A673 (cell line): ENCODE measurements around the gene MAMSTR. TPM values are rescaled to one million over a fixed set of nuclear protein-coding genes. Genes with fewer than 3 reads are reported as not detected.
A peak's percentile ranks its signal among the peaks of the same experiment; 100 is the strongest.

Source experiments
- BruUV-seq: library from RNA; stranded (reverse); fragments of 400-500 nt; replicated peaks from 2 replicates; lab custom pipeline; 2021; lab: Mats Ljungman, UMichigan
- CTCF ChIA-PET: fragments of 300-600 bp; sonication (Branson Sonifier 250); formaldehyde crosslinking; loops from one replicate; lab custom pipeline; 2022; ENCODE audit warnings: antibody characterized with exemption; lab: Charles Lee
- POLR2A ChIA-PET: fragments of 300-600 bp; sonication (Branson Sonifier 250); formaldehyde crosslinking; loops from one replicate; lab custom pipeline; 2022; ENCODE audit warnings: antibody characterized with exemption; ENCODE audit not compliant: low non-redundant PET; lab: Charles Lee
- DNase-seq: peaks from one replicate; pipeline ENCODE4 v3.0.0-alpha.2; 2015; ENCODE audit warnings: low spot score
- H3K27ac ChIP-seq: fragments of 200-600 bp; sonication (generic); 2 replicates; pipeline ENCODE4 v1.5.1; 2016; ENCODE audit warnings: mixed run types, low read depth, mild to moderate bottlenecking, mixed read lengths, antibody characterized with exemption, low read length; ENCODE audit not compliant: poor library complexity, severe bottlenecking
- H3K27me3 ChIP-seq: fragments of 200-600 bp; sonication (generic); replicated peaks from 2 replicates; pipeline ENCODE4 v1.6.1; 2017; ENCODE audit warnings: mixed run types, low read depth, mild to moderate bottlenecking, mixed read lengths, antibody characterized with exemption, low read length; ENCODE audit not compliant: insufficient read depth, poor library complexity
- H3K36me3 ChIP-seq: fragments of 200-600 bp; sonication (generic); 2 replicates; pipeline ENCODE4 v1.6.1; 2016; ENCODE audit warnings: mixed run types, mild to moderate bottlenecking, mixed read lengths, antibody characterized with exemption, low read length; ENCODE audit not compliant: insufficient read depth, poor library complexity, severe bottlenecking
- H3K4me1 ChIP-seq: fragments of 200-600 bp; sonication (generic); 2 replicates; pipeline ENCODE4 v1.6.1; 2017; ENCODE audit warnings: mixed run types, mild to moderate bottlenecking, mixed read lengths, antibody characterized with exemption, low read length; ENCODE audit not compliant: insufficient read depth, poor library complexity, severe bottlenecking
- H3K4me3 ChIP-seq: fragments of 200-600 bp; sonication (generic); 2 replicates; pipeline ENCODE4 v1.5.1; 2016; ENCODE audit warnings: low read depth, mixed run types, mild to moderate bottlenecking, mixed read lengths, low read length; ENCODE audit not compliant: poor library complexity, severe bottlenecking
- H3K9me3 ChIP-seq: fragments of 200-600 bp; sonication (generic); 2 replicates; pipeline ENCODE4 v1.6.1; 2016; ENCODE audit warnings: mixed run types, low read depth, mild to moderate bottlenecking, mixed read lengths, antibody characterized with exemption, low read length; ENCODE audit not compliant: poor library complexity, severe bottlenecking
- EZH2 ChIP-seq: fragments of 200-600 bp; sonication (generic); IDR thresholded peaks from 2 replicates; pipeline ENCODE4 v1.6.1; 2017; ENCODE audit warnings: borderline replicate concordance, low read depth, mild to moderate bottlenecking, mixed read lengths, antibody characterized with exemption, low read length; ENCODE audit not compliant: poor library complexity, severe bottlenecking
- intact Hi-C: fragments of 100-400 bp; cut with micrococcal nuclease; formaldehyde crosslinking; loops from one replicate; pipeline ENCODE4 v1.10.0; 2022; ENCODE audit not compliant: unreplicated experiment
- total RNA-seq: library from RNA; stranded (reverse); gene quantifications from 2 replicates; pipeline ENCODE4 v1.2.3, GENCODE V29; 2021
- TF ChIP-seq, protein P1 (sequence below): fragments of 300-800, 200-600 bp; sonication (generic); conservative IDR thresholded peaks from 2 replicates; pipeline ENCODE4 v1.5.1; 2017; ENCODE audit warnings: low read depth, mild to moderate bottlenecking, antibody characterized with exemption, low read length, moderate library complexity, mixed read lengths

The MAMSTR gene
- total RNA-seq, 1 experiment from 2014 or later: 4.7 TPM

DNA sequence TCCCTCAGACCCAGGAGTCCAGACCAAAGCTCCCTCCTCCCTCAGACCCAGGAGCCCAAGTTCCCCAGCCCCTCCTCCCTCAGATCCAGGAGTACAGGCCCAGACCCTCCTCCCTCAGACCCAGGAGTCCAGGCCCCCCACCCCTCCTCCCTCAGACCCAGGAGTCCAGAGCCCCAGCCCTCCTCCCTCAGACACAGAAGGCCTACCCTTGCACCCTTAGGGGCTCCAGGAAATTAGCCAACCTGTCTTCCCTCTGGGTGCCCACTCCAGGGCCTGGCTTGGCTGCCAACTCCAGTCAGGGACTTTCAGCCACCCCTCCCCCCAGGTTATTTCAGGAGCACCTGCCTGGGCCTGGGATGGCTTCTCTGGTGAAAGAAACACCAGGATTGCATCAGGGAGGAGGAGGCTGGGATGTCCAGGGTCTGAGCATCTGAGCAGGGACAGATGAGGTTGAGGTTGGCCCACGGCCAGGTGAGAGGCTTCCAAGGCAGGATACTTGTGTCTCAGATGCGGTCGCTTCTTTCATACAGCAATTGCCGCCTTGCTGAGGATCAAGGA is 35.6 kb upstream of the MAMSTR start, which contains the start of gene FGF21:
TSS of gene FGF21 (plus strand) at position 441 of the 558 bp plus-strand sequence. CDS start 713 bp downstream, outside the sequence.
- Histone ChIP-seq H3K4me1 (no peaks in the 10 kb centered on the region), H3K36me3 (no peaks in the 10 kb centered on the region), H3K9me3 (no peaks in the 10 kb centered on the region), H3K27ac (peak within 1 kb of the TSS; percentile 37), H3K27me3 (no peaks in the 10 kb centered on the region), H3K4me3 (no peak within 1 kb of the TSS)
- no peak for DNase-seq
- intact Hi-C loops: no loop called here
- ChIA-PET POLR2A (no interaction called here), CTCF (interaction anchor here (0.6 kb wide), 1 partner anchor 246 kb away, joined by 7 read pairs; no protein-coding TSS in a partner anchor)
- no peak for TF ChIP-seq EZH2
- TF ChIP-seq, protein P1, sequence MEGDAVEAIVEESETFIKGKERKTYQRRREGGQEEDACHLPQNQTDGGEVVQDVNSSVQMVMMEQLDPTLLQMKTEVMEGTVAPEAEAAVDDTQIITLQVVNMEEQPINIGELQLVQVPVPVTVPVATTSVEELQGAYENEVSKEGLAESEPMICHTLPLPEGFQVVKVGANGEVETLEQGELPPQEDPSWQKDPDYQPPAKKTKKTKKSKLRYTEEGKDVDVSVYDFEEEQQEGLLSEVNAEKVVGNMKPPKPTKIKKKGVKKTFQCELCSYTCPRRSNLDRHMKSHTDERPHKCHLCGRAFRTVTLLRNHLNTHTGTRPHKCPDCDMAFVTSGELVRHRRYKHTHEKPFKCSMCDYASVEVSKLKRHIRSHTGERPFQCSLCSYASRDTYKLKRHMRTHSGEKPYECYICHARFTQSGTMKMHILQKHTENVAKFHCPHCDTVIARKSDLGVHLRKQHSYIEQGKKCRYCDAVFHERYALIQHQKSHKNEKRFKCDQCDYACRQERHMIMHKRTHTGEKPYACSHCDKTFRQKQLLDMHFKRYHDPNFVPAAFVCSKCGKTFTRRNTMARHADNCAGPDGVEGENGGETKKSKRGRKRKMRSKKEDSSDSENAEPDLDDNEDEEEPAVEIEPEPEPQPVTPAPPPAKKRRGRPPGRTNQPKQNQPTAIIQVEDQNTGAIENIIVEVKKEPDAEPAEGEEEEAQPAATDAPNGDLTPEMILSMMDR: no peak
- no TSS peak for BruUV-seq

- no peaks in the 10 kb centered on the region for H3K36me3 ChIP-seq
- intact Hi-C loops: no loop called here
- BruUV-seq: no TSS peak
- no peaks in the 10 kb centered on the region for H3K9me3 ChIP-seq
- CTCF ChIA-PET: no interaction called here
- POLR2A ChIA-PET: no interaction called here
- peak within 1 kb of the TSS; percentile 21 for H3K4me3 ChIP-seq
- no peak for DNase-seq
- no peak within 1 kb of the TSS for H3K27ac ChIP-seq
- no peaks in the 10 kb centered on the region for H3K4me1 ChIP-seq
- TF ChIP-seq, protein P1: no peak
- TF ChIP-seq EZH2: no peak
- H3K27me3 ChIP-seq: no peaks in the 10 kb centered on the region
These were observed 33.2 kb upstream of the MAMSTR start, which contains the start of gene FUT1 for GRCh38 chr19:48752496-48753365. Gene FUT1, minus strand, starts transcription at chr19:48752641. Its CDS starts 1,360 bp downstream, at chr19:48751281.

GRCh38 chr19:48751845-48752495 is 32.4 kb upstream of the MAMSTR start:
- CTCF ChIA-PET: no interaction called here
- no peak overlapping the region for H3K27ac ChIP-seq

More at GRCh38 chr19:48751845-48752495, 32.4 kb upstream of the MAMSTR start:
- no peaks in the 10 kb centered on the region for H3K27me3 ChIP-seq
- intact Hi-C loops: no loop called here
- BruUV-seq: no TSS peak
- POLR2A ChIA-PET: interaction anchor here (0.6 kb wide), 2 partner anchors 75 to 102 kb away, joined by 7 to 9 read pairs; no protein-coding TSS in a partner anchor
- H3K4me3 ChIP-seq: peak overlapping the region; percentile 21
- H3K36me3 ChIP-seq: no peaks in the 10 kb centered on the region
- no peaks in the 10 kb centered on the region for H3K4me1 ChIP-seq
- H3K9me3 ChIP-seq: no peaks in the 10 kb centered on the region
- no peak for DNase-seq
- TF ChIP-seq, protein P1: no peak
- no peak for TF ChIP-seq EZH2
